G401 (cell line): Measurements from ENCODE around the gene RPS6KA1. TPM values are rescaled to one million over a fixed set of nuclear protein-coding genes. Genes with fewer than 3 reads are reported as not detected.
"Not testable (repeated sequence)": the region's sequence is repeated elsewhere in the genome, so short reads cannot be mapped to it uniquely, and the experiment has no call there.

ENCODE experiments used
- DNase-seq: peaks from one replicate; pipeline ENCODE4 v3.0.0-alpha.2; 2015; ENCODE audit warnings: low spot score
- in situ Hi-C: cut with HindIII; loops from 2 replicates; pipeline ENCODE4 v1.10.0; 2016; ENCODE audit warnings: low sequenced_read_pairs, mixed read lengths
- total RNA-seq: library from RNA; depleted of rRNA; stranded (reverse); fragments of >200 nt; shearing (Covaris generic); gene quantifications from 2 replicates; pipeline ENCODE4 v1.2.3, GENCODE V29; 2014; rRNA removed

RPS6KA1 gene
- total RNA-seq: 254 and 296 TPM in 2 replicates

DNA sequence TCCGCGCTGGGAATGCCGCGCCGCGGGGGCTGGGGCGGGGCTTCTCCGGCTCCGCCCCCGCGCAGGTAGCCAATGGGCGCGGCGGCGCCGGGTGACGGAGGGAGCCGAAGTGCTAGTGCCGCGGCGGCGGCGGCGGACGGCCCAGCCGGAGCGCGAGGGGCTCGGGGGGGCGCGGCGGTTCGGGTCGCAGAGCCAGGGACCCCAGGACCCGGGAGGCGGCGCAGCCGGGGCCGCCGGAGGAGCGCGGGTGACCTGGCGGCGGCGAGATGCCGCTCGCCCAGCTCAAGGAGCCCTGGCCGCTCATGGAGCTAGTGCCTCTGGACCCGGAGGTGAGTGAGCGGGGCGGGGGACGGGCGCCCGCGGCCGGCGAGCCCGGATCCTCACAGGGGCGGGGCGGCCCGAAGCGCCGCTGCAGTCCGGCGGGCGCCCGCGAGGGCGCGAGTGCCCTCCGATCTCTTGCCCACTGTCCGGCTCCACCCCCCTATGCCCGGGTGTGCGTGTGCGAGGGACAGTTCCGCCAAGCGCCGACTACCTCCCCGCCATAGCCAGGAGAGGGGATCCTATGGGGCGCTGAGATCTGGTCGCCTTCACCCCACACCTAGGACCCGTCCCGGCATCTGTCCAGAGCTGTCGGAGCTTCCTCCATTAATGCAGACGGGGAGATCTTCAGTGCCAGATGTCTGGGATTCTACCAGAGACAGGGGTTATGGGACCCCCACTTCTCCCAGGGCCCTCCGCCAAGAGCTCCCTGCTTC is at the start of gene RPS6KA1:
RPS6KA1 (plus strand) TSS at position 107 of the 755 bp plus-strand sequence; CDS start at position 267, 160 bp downstream.
- DNase-seq: peak; percentile 74
- in situ Hi-C loops: no loop called here

DNA sequence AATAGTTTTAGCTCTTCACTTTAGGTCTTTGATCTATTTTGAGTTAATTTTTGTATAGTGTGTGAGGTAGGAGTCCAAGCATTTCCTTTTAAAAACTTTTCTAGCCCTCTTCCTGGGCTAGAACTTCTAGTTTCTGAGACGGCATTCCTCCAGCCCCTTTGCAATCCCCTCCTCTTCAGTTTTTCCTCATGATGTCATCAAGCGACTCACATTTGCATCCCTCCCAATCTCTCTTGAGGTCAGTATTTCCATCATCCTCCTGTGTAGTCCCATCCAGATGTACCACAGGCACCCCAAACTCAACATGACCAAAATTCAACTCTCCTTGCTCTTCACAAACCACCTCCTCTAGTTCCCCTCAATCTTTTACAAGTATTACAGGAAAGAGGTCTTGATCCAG is 46.6 kb upstream of the RPS6KA1 start:
- in situ Hi-C loops: no loop called here
- no peak for DNase-seq

DNA sequence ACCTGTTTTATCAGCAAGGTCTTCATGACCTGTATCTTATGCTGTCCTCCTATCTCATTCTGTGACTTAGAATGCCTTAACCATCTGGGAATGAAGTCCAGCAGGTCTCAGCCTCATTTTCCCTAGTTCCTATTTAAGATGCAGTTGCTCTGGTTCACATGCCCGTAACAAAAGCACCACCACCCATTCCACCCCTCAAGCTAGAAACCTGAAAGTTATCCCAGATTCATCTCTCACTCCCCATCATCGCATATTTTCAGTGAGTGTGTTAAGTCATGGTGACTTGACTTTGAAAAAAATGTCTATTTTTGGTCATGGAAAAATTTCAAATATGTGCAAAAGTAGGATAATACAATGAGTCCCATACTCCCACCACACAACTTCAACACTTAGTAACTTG is 45.6 kb upstream of the RPS6KA1 start:
- in situ Hi-C loops: no loop called here
- no peak for DNase-seq

DNA sequence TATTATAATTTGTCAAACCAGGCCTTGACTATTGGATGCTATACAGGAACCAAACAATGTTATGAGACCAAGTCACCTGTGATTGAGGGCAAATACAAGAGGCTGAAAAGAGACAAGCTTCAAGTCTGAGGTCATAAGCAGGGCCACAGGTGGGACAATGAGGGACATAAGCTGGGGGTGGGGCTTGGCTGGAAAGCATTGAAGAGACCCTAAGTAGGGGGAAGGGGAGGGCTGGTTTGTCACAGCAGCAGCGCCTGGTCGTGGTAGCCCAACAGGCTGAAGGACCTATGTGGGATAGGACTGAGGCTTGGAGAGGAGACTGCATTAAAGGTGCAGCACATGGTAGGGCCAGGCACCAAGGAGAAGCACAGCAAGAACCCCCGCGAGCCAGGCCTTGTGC is 39.4 kb upstream of the RPS6KA1 start:
- in situ Hi-C loops: no loop called here
- no peak for DNase-seq

DNA sequence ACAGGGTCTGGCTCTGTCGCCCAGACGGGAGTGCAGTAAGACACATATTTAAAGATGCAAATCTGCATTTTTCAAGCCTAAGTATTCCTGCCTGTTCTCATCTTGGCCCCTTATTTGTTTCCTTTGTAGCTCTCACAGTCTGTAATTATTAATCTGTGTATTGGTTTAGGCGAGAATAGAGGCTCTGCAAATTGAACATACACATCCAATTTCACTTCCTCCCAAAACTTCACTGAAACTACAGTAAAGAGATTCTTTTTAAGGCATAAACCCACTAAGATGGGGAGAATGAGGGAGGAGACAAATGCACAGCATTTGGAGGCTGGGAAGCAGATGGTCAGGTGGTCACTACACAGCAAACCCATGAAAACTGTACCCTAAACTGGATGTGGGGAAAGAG is 36.3 kb upstream of the RPS6KA1 start:
- in situ Hi-C loops: no loop called here
- no peak for DNase-seq

DNA sequence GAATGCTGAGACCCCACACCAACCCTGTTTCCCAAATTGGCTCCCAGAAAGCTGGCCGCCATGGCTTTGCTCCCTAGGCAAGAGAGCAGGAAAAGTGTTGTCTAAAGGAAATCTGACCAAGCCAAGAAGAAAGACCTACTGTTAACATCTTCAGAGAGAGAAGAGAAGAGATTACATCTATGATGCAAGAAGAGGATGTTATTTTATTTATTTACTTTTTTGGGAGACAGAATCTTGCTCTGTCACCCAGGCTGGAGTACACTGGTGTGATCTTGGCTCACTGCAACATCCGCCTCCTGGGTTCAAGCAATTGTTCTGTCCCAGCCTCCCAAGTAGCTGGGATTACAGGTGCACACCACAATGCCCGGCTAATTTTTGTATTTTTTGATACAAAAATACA is 35.6 kb upstream of the RPS6KA1 start:
- in situ Hi-C loops: no loop called here
- DNase-seq: no peak

DNA sequence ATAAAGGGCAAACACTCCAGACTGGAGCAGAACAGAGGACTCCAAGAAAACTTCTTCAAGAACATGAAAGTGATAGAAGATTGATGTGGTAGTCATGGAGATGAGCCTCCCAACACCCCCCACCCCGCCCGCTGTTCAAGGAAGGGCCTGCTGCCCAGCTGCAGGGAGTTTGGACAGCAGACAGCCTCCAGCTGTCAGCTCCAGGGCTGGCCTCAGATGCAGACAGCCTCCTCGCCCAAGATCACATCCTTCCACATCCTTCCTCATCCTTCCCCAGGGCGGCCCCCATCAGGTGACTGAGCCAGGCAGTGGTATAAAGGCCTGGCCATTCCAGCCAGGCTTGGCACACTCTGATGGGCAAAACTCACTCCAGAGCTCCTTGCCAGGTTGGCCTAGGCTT is 32.7 kb upstream of the RPS6KA1 start:
- no peak for DNase-seq
- in situ Hi-C loops: no loop called here

DNA sequence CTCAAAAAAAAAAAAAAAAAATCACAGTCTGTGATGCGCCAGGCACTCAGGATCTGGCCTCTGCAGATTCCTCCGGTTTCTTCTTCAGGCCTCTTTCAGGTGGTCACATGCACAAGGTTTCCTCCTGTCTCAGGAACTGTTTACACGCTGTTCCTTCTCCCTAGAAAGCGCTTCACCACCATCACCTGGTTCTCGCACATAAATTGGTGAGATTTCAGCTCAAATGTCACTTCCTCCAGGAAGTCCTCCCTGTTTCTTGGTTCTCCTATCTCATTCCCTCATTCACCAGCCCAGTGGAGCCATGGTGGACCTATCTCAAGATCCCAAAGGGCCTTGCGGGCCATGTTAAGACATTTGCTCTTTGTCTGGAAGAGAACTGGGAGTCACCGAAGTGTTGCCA is 30.7 kb upstream of the RPS6KA1 start:
- no peak for DNase-seq
- in situ Hi-C loops: no loop called here

DNA sequence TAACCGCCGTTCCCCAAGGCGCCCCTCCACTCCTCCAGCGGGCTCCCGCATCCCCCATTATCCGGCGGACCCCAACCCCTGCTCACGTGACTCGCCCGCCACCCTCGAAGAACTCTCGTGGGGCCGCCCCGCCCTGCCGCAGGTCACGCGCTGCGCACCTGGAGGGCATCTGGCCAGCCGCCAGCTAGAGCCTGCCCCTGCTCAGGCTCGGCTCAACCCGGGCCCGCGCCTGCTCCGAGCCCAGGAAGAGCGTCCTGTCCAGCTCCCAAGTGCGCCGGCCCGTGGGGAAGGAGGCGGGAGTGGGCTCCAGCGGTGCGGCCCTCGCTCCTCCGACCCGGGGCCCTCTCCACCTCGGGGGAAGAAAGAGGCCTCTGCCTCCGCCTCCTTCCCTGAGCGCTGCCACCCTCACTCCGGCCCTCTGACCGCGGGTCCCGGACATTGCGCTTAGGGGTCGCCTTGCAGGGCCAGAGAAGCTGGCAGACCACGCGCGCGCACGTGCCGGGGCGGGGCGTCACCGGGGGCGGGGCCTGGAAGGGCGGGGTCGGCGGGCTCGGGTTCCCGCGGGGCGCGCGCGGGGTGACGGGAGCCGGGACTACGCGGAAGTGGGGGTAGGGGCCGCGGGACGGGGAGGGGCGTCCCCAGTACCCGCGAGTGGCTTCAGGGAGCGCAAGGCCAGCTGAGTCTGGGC is 28.9 kb upstream of the RPS6KA1 start:
- DNase-seq: peak; percentile 68
- in situ Hi-C loops: no loop called here

DNA sequence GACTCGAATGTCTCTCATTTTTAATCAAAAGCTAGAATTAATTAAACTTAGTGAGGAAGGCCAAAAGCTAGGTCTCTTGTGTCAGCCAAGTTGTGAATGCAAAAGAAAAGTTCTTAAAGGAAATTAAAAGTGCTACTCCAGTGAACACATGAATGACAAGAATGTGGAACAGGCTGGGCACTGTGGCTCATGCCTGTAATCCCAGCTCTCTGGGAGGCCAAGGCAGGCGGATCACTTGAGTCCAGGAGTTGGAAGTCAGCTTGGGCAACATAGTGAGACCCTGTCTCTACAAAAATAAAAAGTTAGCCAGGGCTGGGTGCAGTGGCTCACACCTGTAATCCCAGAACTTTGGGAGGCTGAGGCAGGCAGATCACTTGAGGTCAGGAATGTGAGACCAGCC is 18.9 kb upstream of the RPS6KA1 start:
- DNase-seq, in situ Hi-C loops: not testable (repeated sequence)

DNA sequence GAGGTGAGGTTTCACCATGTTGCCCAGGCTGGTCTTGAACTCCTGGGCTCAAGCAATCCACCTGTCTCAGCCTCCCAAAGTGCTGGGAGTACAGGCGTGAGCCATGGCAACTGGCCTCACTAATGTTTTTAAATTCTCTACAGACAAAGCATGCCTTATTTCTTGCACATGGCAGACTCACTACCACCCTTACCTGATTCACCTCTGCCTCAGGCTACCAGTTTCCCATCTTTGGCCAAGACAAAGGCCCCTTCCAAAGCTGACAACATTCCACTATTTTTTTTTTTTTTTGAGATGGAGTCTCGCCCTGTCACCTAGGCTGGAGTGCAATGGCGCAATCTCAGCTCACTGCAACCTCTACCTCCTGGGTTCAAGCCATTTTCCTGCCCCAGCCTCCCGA is 13.7 kb upstream of the RPS6KA1 start:
- DNase-seq, in situ Hi-C loops: not testable (repeated sequence)

DNA sequence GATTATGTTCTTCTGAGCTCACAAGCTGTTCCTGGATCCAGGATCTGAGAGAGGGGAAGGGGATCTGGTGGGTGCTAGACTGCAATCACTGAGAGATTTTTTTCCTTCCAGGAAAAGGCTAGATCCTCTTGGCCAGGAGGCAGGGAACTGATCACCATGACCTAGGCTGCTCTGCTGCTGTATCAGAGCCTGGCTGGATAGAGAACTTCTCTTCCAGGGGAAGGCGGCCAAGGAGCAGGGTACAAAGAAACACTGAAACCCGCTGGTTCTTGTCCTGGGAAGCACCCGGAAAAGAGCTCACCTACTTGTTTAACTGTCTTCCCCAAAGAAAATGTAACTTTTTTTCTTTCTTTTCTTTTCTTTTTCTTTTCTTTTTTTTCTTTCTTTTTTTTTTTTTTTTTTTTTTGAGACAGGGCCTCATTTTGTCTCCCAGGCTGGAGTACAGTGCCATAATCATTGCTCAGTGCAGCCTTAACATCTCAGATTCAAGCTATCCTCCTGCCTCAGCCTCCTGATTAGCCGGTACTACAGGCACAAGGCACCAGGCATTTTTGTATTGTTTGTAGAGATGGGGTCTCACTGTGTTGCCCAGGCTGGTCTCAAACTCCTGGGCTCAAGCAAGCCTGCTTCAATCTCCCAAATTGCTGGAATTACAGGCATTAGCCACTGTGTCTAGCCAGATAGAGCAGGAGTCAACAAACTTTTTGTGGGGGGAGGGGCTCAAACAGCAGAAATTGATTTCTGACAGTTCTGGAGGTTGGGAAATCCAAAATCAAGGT is 12.4 kb upstream of the RPS6KA1 start:
- in situ Hi-C loops: no loop called here
- DNase-seq: no peak

DNA sequence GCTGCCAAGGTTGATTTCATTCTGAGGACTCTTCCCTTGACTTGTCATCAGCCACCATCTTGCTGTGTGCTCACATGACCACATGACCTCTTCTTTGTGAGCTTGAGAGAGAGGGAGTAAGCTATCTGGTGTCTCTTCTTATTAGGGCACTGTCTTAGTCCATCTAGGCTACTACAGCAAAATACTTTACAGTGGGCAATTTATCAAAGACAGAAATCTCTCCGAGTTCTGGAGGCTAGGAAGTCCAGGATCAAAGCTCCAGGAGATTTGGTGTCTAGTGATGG is 11.9 kb upstream of the RPS6KA1 start:
- no peak for DNase-seq
- in situ Hi-C loops: no loop called here

DNA sequence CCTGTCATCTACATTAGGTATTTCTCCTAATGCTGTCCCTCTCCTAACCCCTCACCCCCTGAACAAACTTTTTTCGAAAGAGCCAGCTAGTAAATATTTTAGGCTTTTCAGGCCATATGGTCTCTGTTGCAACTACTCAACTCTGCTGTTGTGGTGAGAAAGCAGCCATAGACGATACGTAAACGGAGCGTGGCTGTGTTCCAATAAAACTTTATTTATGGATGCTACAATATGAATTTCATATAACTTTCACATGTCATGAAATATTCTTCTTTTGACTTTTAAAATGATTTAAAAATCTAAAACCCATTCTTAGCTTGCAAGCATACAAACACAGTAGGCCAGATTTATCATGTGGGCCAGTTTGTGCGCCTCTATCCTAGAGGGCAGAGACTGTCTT is 11.2 kb upstream of the RPS6KA1 start:
- DNase-seq: no peak
- in situ Hi-C loops: no loop called here

DNA sequence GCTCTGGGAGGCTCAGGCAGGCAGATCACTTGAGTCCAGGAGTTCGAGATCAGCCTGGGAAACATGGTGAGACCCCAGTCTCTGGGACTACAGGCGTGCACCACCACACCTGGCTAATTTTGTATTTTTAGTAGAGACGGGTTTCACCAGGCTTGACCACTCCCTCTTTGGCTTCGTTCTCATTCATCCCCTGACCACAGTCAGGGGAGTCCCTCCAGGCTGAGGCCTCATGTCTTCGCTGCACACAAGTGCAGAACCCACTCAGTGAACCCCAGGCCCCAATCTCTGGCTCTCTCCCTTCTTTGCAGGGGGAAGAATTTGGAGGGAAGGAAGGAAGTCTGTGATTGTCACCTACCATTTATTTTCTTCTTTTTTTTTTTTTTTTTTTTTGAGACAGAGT is 9.2 kb upstream of the RPS6KA1 start:
- in situ Hi-C loops: no loop called here
- DNase-seq: no peak

DNA sequence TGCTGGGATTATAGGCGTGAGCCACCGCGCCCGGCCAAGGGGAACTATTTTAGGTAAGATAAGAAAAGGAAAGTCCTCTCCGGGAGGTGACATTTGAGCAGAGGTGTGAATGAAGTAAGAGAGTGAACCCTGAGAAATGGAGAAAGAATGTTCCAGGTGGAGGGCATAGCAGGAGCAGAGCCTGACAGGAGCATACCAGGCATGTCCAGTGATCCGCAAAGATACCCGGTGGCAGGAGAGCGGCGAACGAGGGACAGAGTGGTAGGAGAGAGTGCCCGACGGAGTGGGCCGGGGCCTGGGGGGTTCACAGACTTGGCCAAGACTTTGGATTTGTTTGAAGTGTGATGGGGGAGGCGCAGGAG is 7.9 kb upstream of the RPS6KA1 start:
- in situ Hi-C loops: no loop called here
- no peak for DNase-seq

DNA sequence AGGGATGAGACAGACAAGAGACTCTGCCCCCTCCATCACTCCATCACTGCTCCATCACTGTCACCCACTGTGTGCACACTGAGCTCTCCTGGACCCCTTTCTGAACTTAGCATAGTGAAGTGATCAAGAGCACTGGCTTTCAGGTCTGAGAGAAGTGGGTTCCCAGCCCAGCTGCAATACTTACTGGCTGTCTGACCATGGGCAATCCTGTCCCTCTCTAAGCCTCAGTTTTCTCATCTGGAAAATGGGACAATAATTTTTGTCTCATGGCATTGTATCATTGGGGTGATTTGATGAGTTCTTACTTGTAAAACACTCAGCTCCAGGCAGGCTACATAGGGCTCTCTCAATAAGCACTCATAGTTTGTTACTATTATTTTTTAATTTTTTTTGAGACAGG is 7.5 kb upstream of the RPS6KA1 start:
- no peak for DNase-seq
- in situ Hi-C loops: no loop called here

DNA sequence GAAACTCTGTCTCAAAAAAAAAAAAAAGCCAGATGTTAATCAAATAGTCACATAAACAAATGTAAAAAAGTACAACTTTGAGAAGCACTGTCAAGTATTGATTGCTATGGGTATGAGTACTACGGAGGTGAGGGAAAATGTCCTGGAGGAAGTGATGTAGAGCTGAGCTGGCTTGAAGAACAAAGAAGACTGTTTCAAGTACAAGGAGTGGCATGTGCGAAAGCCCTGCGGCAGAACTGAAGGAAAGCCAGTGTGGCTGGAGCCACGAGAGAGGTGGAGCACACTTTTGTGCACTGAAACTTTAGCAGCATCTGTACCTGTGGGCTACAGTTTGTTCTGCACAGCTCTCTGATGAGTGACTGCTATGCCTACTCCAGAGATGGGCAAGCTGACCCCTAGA is 5.4 kb upstream of the RPS6KA1 start:
- in situ Hi-C loops: no loop called here
- no peak for DNase-seq

DNA sequence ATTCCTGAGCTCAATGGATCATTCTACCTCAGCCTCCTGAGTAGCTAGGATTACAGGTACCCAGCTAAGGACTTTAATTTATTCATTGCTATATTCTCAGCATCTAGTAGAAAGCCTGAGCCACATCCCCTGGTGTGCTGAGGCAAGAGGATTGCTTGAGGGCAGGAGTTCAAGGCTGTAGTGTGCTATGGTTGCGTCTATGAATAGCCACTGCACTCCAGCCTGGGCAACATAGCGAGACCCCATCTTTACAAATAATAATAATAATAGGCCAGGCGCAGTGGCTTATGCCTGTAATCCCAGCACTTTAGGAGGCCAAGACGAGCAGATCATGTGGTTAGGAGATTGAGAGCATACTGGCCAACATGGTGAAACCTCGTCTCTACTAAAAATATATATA is 3.3 kb upstream of the RPS6KA1 start:
- in situ Hi-C loops: no loop called here
- DNase-seq: no peak

DNA sequence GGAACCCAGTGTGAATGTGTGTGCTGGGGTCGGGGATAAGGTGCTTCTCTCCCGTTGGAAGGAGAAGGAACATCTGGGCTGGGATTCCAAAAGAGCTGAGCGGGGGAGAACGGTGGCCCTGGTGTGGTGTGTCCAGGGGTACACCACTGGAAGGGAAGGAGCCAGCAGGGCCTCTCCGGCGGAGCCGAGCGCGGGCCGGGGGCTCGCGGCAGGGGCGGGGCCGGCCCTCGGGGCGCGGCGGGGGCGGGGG is 231 bp upstream of the RPS6KA1 start:
- DNase-seq: no peak
- in situ Hi-C loops: no loop called here

DNA sequence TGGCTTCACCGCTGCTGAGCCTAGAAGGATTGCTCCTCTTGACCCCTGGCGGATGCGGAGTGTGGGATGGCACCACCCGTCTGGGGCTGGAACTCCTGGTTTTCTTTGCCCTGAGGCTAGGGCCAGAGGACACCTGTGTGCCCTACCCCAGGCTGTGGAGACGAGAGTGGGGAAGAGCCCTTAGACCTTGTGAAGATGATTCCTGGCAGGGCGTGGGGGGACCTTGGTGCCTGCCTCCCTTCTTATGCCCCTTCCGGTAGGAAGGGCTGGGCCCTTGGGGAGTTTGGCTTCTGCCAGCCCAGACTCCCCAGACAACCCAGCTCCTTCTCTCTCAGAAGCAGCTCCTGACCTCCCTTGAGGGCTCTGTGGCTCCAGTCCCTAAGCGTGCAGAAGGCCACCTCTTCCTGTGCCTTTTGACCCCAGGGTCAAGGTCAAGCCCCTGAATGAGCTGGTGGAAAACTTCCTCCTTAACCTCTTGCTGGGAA is 891 bp downstream of the RPS6KA1 start:
- in situ Hi-C loops: no loop called here
- no peak for DNase-seq
